Osteoblast (primary cell): Measurements from ENCODE around the gene ITSN1. TPM values are rescaled to one million over a fixed set of nuclear protein-coding genes. Genes with fewer than 3 reads are reported as not detected.

Experiments
- DNase-seq: peaks from one replicate; pipeline ENCODE4 v3.0.0; 2011; ENCODE audit warnings: low spot score, mixed read lengths; ENCODE audit not compliant: insufficient read length; ENCODE audit errors: missing footprints
- H2AFZ ChIP-seq: 2 replicates; pipeline ENCODE4 v1.6.0; 2011; ENCODE audit warnings: mild to moderate bottlenecking, low read length
- H3K27ac ChIP-seq: 2 replicates; pipeline ENCODE4 v1.5.1; 2011; ENCODE audit warnings: mild to moderate bottlenecking, low read depth, low read length, moderate library complexity
- H3K27me3 ChIP-seq: 2 replicates; pipeline ENCODE4 v1.6.0; 2012; ENCODE audit warnings: mild to moderate bottlenecking, control low read depth, inconsistent platforms, low read length, moderate library complexity; ENCODE audit not compliant: insufficient read depth
- H3K36me3 ChIP-seq: 2 replicates; pipeline ENCODE4 v1.5.1; 2011; ENCODE audit warnings: mild to moderate bottlenecking, low read length, control low read depth, moderate library complexity; ENCODE audit not compliant: insufficient read depth
- H3K4me1 ChIP-seq: 2 replicates; pipeline ENCODE4 v1.5.1; 2011; ENCODE audit warnings: mild to moderate bottlenecking, low read length, control low read depth, moderate library complexity; ENCODE audit not compliant: insufficient read depth
- H3K4me2 ChIP-seq: 2 replicates; pipeline ENCODE4 v1.6.0; 2011; ENCODE audit warnings: mild to moderate bottlenecking, low read length; ENCODE audit not compliant: insufficient read depth
- H3K4me3 ChIP-seq: fragments of 200-600 bp; sonication (generic); 3 replicates; pipeline ENCODE4 v1.5.1; 2012; ENCODE audit warnings: mild to moderate bottlenecking, low read length, inconsistent platforms; ENCODE audit not compliant: insufficient read depth
- H3K79me2 ChIP-seq: 2 replicates; pipeline ENCODE4 v1.6.0; 2012; ENCODE audit warnings: mild to moderate bottlenecking, low read length, control low read depth, inconsistent platforms; ENCODE audit not compliant: insufficient read depth
- H3K9me3 ChIP-seq: 2 replicates; pipeline ENCODE4 v1.5.1; 2011; ENCODE audit warnings: low read depth, low read length, control low read depth
- H4K20me1 ChIP-seq: 2 replicates; pipeline ENCODE4 v1.6.0; 2012; ENCODE audit warnings: mild to moderate bottlenecking, low read length, control low read depth; ENCODE audit not compliant: insufficient read depth
- total RNA-seq: library from RNA; depleted of rRNA; stranded (reverse); fragments of >200 nt; gene quantifications from 2 replicates; pipeline ENCODE4 v1.2.3, GENCODE V29; 2012
- TF ChIP-seq, protein P1 (sequence below): IDR thresholded peaks from 2 replicates; pipeline ENCODE4 v1.5.1; 2011; ENCODE audit warnings: mild to moderate bottlenecking, low read depth, low read length, moderate library complexity; ENCODE audit errors: extremely low read depth

The ITSN1 gene
- total RNA-seq, 1 donor: 42.7 TPM

DNA sequence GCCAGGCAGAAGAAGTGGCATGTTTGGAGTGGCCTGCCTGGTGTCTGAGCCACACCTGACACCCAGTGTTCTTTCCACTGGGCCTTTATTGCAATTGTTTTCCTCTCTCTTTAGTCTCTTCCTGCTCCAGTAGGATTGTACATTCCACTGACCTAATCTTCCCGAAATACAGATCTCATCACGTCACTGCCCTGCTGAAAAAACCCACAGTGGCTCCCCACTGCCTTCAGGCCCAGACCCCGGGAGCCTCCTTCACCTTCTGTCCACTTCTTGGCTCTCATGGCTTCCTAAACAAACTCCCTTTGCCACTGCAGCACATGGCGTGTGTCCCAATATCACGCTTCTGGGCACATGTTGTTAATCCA is 298.6 kb downstream of the ITSN1 start:
- no peaks in the 10 kb centered on the region for H3K36me3 ChIP-seq
- peak overlapping the region; percentile 52 for H2AFZ ChIP-seq
- peaks cover 9% of the 10 kb centered on the region for H3K4me1 ChIP-seq
- no peaks in the 10 kb centered on the region for H3K27me3 ChIP-seq
- H3K4me2 ChIP-seq: peak overlapping the region; percentile 54
- peak overlapping the region; percentile 85 for H3K27ac ChIP-seq
- no peaks in the 10 kb centered on the region for H3K9me3 ChIP-seq
- DNase-seq: no peak
- H3K4me3 ChIP-seq: no peak overlapping the region
- H3K79me2 ChIP-seq: no peaks in the 10 kb centered on the region
- TF ChIP-seq, protein P1, sequence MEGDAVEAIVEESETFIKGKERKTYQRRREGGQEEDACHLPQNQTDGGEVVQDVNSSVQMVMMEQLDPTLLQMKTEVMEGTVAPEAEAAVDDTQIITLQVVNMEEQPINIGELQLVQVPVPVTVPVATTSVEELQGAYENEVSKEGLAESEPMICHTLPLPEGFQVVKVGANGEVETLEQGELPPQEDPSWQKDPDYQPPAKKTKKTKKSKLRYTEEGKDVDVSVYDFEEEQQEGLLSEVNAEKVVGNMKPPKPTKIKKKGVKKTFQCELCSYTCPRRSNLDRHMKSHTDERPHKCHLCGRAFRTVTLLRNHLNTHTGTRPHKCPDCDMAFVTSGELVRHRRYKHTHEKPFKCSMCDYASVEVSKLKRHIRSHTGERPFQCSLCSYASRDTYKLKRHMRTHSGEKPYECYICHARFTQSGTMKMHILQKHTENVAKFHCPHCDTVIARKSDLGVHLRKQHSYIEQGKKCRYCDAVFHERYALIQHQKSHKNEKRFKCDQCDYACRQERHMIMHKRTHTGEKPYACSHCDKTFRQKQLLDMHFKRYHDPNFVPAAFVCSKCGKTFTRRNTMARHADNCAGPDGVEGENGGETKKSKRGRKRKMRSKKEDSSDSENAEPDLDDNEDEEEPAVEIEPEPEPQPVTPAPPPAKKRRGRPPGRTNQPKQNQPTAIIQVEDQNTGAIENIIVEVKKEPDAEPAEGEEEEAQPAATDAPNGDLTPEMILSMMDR: no peak
- H4K20me1 ChIP-seq: no peaks in the 10 kb centered on the region

DNA sequence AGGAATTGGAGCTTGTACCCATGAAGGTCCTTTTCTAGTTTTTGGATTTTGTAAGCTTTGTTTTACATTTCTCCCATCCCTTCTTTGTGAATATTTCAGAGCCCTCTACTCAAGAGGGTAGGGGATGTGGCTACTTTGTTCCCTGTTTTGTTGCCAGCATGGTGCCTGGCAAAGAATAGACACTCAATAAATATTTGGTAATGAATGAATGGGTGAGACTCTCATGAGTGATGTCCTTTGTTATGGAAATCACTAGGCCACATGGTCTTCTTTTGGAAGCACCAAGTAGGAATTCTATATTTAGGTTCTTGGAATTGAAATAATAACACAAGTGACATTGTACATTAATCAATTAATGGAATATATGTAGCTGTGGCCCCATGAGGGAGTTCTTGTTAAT is 300.1 kb downstream of the ITSN1 start:
- no peak overlapping the region for H2AFZ ChIP-seq
- TF ChIP-seq, protein P1: no peak

DNA sequence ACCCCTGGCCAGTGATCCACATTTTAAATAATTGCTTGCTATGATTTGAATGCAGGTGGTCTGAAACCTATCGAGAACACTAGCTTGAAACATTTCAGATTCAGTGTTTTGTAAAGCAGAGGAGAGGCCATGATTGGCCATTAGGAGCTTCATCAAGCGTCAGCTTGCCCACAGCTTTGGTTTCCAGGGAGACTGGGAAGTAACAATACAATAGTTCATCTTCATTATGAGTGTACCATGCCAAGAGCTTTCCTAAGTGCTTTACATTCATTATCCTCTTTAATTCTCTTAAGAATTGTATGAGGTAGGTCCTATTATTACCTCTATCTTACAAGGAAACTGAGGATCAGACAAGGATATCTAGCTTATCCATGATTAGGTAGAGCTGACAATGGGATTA is 301.0 kb downstream of the ITSN1 start:
- TF ChIP-seq, protein P1: no peak
- H3K4me3 ChIP-seq: no peak overlapping the region
- no peaks in the 10 kb centered on the region for H3K27me3 ChIP-seq
- H3K4me2 ChIP-seq: no peak overlapping the region
- DNase-seq: no peak
- no peaks in the 10 kb centered on the region for H3K79me2 ChIP-seq
- no peaks in the 10 kb centered on the region for H3K36me3 ChIP-seq
- H3K4me1 ChIP-seq: peaks cover 22% of the 10 kb centered on the region
- no peaks in the 10 kb centered on the region for H4K20me1 ChIP-seq
- no peak overlapping the region for H3K27ac ChIP-seq
- no peaks in the 10 kb centered on the region for H3K9me3 ChIP-seq
- H2AFZ ChIP-seq: no peak overlapping the region

More for the DNA sequence above, 300.1 kb downstream of the ITSN1 start:
- Histone ChIP-seq H4K20me1 (no peaks in the 10 kb centered on the region), H3K4me2 (no peak overlapping the region), H3K4me3 (no peak overlapping the region), H3K79me2 (no peaks in the 10 kb centered on the region), H3K4me1 (peaks cover 14% of the 10 kb centered on the region), H3K36me3 (no peaks in the 10 kb centered on the region), H3K27me3 (no peaks in the 10 kb centered on the region), H3K9me3 (no peaks in the 10 kb centered on the region), H3K27ac (no peak overlapping the region)
- no peak for DNase-seq

DNA sequence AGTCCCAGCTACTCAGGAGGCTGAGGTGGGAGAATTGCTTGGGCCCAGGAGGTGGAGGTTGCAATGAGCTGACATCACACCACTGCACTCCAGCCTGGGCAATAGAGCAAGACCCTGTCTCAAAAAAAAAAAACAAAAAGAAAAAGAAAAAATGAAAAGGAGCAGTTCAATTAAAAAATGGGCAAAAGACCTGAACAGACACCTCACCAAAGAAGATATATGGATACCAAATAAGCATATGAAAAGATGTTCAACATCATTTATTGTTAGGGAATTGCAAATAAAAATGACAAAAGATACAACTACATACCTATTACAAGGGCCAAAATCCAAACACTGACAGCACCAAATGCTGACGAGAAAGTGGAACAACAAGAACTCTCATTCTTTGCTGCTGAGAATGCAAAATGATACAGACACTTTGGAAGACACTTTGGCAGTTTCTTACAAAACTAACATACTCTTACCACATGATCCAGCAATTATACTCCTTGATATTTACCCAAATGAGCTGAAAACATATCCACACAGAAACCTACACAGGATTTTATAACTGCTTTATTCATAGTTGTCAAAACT is 302.0 kb downstream of the ITSN1 start:
- no peak overlapping the region for H3K4me2 ChIP-seq
- no peaks in the 10 kb centered on the region for H3K79me2 ChIP-seq
- H3K27me3 ChIP-seq: no peaks in the 10 kb centered on the region
- H3K36me3 ChIP-seq: no peaks in the 10 kb centered on the region
- H3K4me1 ChIP-seq: peaks cover 25% of the 10 kb centered on the region
- TF ChIP-seq, protein P1: no peak
- H3K9me3 ChIP-seq: no peaks in the 10 kb centered on the region
- H3K27ac ChIP-seq: no peak overlapping the region
- no peaks in the 10 kb centered on the region for H4K20me1 ChIP-seq
- H3K4me3 ChIP-seq: no peak overlapping the region
- H2AFZ ChIP-seq: no peak overlapping the region
- DNase-seq: no peak
